GM18907 (cell line): Measurements from ENCODE around the gene AKAP8L.
A peak's percentile ranks its signal among the peaks of the same experiment; 100 is the strongest.

Source experiments
- ATAC-seq: cut with Tn5 transposase; IDR thresholded peaks from one replicate; pipeline ENCODE4 v1.9.1; 2021; ENCODE audit warnings: mild to moderate bottlenecking, moderate library complexity; ENCODE audit not compliant: unreplicated experiment

Gene AKAP8L

DNA sequence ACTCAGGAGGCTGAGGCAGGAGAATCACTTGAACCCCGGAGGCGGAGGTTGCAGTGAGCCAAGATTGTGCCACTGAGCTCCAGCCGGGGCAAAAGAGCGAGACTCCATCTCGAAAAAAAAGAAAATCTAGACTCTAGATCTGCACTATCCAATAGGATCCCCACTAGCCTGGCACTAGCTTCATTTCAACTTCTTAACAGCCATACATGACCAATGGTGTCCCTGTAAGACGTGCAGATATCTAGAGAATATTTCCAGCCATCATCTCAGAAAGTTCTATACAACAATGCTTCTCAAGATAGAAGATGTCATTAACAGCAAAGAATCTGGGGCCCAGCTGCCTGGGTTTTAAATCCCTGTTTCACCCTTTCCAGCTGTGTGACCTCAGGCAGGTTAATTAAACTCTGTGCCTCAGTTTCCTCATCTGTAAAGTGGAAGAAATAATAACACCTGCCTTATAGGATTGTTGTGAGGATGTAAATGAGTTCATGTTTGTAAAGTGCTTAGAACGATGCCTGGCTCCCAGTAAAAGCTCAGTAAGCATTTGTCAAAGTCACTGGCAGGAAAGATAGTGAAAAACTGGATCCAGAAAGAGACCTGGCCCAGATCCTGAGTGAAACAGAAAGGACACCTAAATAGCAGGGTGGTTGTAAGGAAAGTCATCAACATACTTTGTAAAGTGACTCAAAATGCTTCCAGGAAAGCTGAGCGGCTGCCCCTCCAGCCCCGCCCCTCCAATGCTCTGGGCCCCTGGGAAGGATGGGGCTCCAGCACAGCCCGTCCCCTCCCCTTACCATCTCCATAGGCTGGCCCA is 17.4 kb upstream of the AKAP8L start:
- no peak for ATAC-seq

GRCh38 chr19:15433519-15434069 is 14.8 kb upstream of the AKAP8L start:
- no peak for ATAC-seq

- ATAC-seq = peak; percentile 67
Measured at GRCh38 chr19:15432629-15433518, 14.1 kb upstream of the AKAP8L start.

DNA sequence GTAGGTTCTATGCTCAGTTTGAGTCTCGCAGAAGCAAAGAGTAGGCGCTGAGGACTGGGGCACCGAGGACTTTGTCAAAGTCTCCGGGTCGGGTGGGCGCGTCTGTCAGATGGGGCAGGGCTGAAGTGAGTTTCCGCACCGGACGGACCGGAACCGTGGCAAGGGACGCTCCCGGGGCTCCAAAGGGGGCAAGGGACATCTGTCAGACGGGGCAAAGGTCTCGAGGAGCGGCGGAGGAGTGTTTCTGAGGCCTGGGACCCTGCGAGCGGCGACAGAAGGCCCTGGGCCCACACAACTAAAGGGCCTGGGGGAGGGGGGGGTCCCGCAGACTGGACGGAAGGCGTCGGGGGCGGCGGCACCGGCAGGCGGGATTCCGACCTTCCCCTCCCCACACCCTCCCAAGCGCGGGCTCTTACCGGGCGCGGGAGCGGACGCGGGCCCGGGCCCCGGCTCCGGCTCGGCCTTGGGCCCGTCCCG is 13.3 kb upstream of the AKAP8L start:
- peak; percentile 4 for ATAC-seq

DNA sequence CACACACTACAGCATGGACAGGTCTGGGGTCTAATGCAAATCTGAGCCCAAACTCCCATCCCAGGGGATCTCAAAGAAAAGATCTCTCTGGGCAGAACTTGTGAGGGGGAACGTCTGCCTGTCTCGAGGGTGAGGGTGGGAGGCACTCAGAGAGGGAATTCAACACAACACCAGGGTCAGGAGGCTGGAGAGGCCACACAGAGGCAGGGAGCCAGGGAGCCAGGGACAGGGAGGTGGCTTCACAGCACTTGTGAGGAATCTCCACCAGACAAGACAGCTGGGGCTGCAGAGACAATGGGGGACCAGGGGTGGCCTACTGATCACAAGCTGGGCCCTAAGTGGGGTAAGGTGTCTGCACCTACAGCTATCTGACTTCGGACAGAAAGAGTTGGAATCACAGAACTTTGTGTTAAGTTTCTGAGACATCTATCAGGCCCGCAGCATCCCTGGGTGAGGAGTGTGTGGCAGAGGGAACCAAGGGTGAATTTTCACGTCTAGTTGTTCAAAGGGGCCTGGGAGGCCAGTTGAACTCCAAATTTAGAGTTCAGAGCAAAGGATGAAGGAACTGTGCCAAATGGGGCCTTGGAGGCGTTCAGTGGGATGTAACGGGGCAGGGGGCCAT is 12.7 kb upstream of the AKAP8L start:
- no peak for ATAC-seq

GRCh38 chr19:15430526-15431120 is 11.8 kb upstream of the AKAP8L start:
- no peak for ATAC-seq

- ATAC-seq = no peak
Measured at GRCh38 chr19:15429825-15430467, 11.2 kb upstream of the AKAP8L start.

GRCh38 chr19:15428956-15429824 is 10.4 kb upstream of the AKAP8L start:
- ATAC-seq = no peak

DNA sequence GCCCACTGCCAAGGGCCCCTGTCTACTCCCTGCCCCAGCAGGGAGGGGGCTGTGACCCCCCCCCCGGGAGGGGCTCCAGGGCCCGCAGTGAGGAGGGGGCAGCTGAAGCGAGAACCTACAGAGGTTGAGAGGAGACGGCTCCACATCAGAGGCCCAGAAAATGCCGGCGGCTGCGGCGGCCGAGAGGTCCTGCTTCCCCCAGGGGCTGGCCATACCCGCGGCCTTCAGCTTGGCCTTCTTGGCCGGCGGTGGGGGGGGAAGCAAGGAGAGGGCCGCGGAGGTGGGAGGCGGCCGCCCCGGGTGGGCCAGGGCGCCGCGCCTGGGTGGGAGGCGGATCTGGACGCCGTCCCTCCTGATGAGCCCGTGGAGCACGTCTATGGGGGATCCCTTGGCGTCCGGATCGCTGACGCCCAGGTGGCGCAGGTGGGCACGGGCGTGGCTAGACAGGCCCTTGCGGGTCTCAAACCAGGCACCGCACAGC is 9.2 kb upstream of the AKAP8L start:
- no peak for ATAC-seq

- no peak for ATAC-seq
Measured at GRCh38 chr19:15427350-15427700, 8.5 kb upstream of the AKAP8L start.

DNA sequence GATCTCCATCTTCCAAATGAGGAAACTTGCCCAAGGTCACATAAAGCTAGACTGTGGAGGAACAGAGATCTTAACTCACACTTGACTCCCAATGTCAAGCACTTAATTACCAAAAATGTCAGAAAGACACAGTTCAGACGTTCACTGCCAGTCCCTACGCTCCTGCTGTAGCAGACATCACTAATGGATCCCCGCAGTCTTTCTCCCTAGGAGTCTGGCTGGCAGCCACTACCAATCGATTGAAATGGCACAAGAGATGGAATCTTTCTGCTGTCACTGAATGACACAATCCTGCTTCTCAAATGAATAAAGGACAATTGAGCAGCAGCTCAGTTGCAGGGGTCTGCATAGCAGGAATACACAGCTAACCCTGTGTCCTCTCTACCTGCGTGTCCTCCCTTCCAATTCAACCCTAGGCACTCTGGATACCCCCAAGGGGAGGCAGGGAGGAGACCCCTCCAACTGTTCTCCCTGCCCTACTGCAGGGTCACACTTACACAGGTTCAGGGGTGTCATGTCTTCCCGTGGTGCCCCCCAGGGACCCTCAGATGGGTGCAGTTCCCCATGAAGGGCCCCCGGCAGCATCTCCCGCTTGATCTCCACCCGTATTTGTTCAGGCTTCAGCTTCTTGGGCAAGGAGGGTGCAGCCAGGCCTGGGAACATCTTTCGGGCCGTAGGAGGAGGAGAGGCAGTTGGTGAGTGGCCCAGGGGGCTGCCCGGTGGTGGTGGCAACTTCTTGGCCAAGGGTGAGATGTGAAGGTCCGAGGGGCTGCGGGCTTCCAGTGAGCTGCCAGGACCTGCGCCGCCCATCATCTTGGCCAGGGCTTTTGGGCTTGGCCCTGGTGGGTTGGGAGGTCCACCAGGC is 7.9 kb upstream of the AKAP8L start:
- no peak for ATAC-seq

GRCh38 chr19:15425321-15425950 is 6.6 kb upstream of the AKAP8L start:
- ATAC-seq = no peak

DNA sequence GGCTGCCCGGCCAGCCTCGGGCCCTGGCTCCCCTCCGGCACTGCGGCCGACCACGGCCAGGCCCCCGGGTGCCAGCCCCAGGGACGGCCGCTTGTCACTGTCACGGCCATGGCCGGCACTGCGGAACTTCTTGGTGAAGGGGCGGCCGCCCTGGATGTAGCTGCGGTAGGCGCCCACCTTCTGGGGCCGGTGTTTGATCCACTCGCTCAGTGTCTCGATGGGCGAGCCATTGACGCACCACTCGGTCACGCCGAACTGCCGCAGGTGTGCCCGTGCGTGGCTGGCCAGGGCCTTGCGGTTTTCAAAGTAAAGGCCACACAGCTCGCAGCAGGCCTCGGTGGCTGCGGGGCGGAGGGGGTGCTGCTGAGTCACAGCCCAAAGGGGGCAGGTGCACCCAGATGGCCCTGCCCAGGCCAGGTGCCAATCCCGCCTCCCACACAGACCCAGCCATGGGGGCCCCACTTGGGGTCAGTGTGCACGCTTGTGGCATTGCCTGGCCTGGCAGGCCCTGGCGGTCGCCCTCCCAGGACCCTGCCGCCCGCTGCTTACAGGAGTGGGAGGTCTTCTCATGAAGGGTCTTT is 6.0 kb upstream of the AKAP8L start:
- no peak for ATAC-seq

GRCh38 chr19:15424121-15424520 is 5.3 kb upstream of the AKAP8L start:
- no peak for ATAC-seq

DNA sequence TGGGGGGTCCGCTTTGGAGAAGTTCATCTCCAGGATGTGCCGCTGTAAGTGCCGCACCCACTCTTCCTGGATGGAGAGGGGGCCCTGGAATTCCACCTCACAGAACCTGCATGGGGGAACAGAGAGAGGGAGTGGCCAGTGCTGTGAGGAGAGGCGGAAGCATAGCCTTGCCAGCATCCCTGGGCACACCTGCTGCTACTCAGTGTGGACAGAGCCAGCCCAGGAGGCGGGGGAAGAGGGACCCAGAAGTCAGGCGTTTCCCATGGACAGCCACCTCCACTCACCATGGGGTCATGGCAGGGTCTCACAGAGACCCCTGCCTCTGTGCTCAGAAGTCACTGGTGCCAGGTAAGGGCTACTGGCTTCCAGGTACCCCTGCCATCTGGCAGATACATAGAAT is 4.3 kb upstream of the AKAP8L start:
- ATAC-seq = no peak

- ATAC-seq = no peak
Measured at GRCh38 chr19:15422296-15423075, 3.7 kb upstream of the AKAP8L start.
